Naive thymus-derived CD4-positive, alpha-beta T cell (primary cell): Measurements from ENCODE around the gene CRYM. TPM values are rescaled to one million over a fixed set of nuclear protein-coding genes. Genes with fewer than 3 reads are reported as not detected.

Experiments
- ATAC-seq: fragments of 150-1000 bp; cut with Tn5 transposase; 2 replicates; pipeline ENCODE4 v1.10.0; 2021; ENCODE audit warnings: mild to moderate bottlenecking, moderate library complexity
- CTCF ChIA-PET: fragments of 350-600 bp; sonication (Branson Sonifier 250); formaldehyde crosslinking; loops from one replicate; lab custom pipeline; 2021; ENCODE audit warnings: antibody characterized with exemption; lab: Charles Lee
- POLR2A ChIA-PET: fragments of 350-600 bp; sonication (Branson Sonifier 250); formaldehyde crosslinking; loops from one replicate; lab custom pipeline; 2021; ENCODE audit warnings: antibody characterized with exemption, inconsistent platforms; lab: Charles Lee
- DNase-seq, 9 donors: peaks; one replicate each; pipeline versions ENCODE4 v3.0.0 to v3.0.0-alpha.2; 2020 to 2022; ENCODE audit warnings: mixed read lengths in 1 of 9
- H3K27ac ChIP-seq: one replicate; pipeline ENCODE4 v1.7.0; 2013; ENCODE audit warnings: mild to moderate bottlenecking, low read depth, low read length, moderate library complexity
- H3K27me3 ChIP-seq, 2 donors: one replicate each; pipeline ENCODE4 v1.7.0; 2013; ENCODE audit warnings: low read length in 2 of 2, mild to moderate bottlenecking in 2 of 2, moderate library complexity in 2 of 2; ENCODE audit not compliant: control insufficient read depth in 2 of 2, insufficient read depth in 2 of 2
- H3K36me3 ChIP-seq, 3 experiments: 1 replicate in 2 of 3; 2 replicates in 1 of 3; pipeline ENCODE4 v1.7.0; 2013; ENCODE audit warnings: low read length in 3 of 3, mild to moderate bottlenecking in 3 of 3, moderate library complexity in 1 of 3; ENCODE audit not compliant: insufficient read depth in 3 of 3, control insufficient read depth in 2 of 3
- H3K4me1 ChIP-seq, 2 donors: one replicate each; pipeline ENCODE4 v1.7.0; 2013; ENCODE audit warnings: low read length in 2 of 2, mild to moderate bottlenecking in 2 of 2, moderate library complexity in 1 of 2; ENCODE audit not compliant: control insufficient read depth in 2 of 2, insufficient read depth in 2 of 2
- H3K4me3 ChIP-seq: 2 replicates; pipeline ENCODE4 v1.7.0; 2013; ENCODE audit warnings: mild to moderate bottlenecking, low read length
- H3K9me3 ChIP-seq, 3 experiments: 1 replicate in 2 of 3; 2 replicates in 1 of 3; pipeline ENCODE4 v1.7.0; 2013; ENCODE audit warnings: low read length in 3 of 3; ENCODE audit not compliant: control insufficient read depth in 2 of 3
- H3K27ac Mint-ChIP-seq, 9 donors: one replicate each; pipeline ENCODE4 v1.8.0; 2020 to 2022; ENCODE audit warnings: mixed read lengths in 9 of 9, mild to moderate bottlenecking in 8 of 9, moderate library complexity in 5 of 9, inconsistent platforms in 2 of 9
- H3K27me3 Mint-ChIP-seq, 5 donors: one replicate each; pipeline ENCODE4 v1.8.0; 2021 to 2022; ENCODE audit warnings: mixed read lengths in 5 of 5, mild to moderate bottlenecking in 1 of 5
- H3K36me3 Mint-ChIP-seq, 5 donors: one replicate each; pipeline ENCODE4 v1.8.0; 2020 to 2022; ENCODE audit warnings: mixed read lengths in 5 of 5, mild to moderate bottlenecking in 3 of 5, inconsistent platforms in 1 of 5
- H3K4me1 Mint-ChIP-seq, 7 donors: one replicate each; pipeline ENCODE4 v1.8.0; 2020 to 2022; ENCODE audit warnings: mixed read lengths in 7 of 7, mild to moderate bottlenecking in 3 of 7, inconsistent platforms in 1 of 7
- H3K4me3 Mint-ChIP-seq, 10 donors: one replicate each; pipeline ENCODE4 v1.8.0; 2020 to 2022; ENCODE audit warnings: mild to moderate bottlenecking in 10 of 10, mixed read lengths in 10 of 10, moderate library complexity in 6 of 10, inconsistent platforms in 2 of 10
- H3K9me3 Mint-ChIP-seq, 11 donors: one replicate each; pipeline ENCODE4 v1.8.0; 2020 to 2022; ENCODE audit warnings: mixed read lengths in 11 of 11, mild to moderate bottlenecking in 4 of 11, inconsistent platforms in 1 of 11, moderate library complexity in 1 of 11
- intact Hi-C, 2 donors: fragments of 100-400 bp; cut with micrococcal nuclease; formaldehyde crosslinking; loops; one replicate each; pipeline ENCODE4 v1.15.1; 2023
- polyA plus RNA-seq, 2 donors: library from polyadenylated mRNA; unstranded; fragments of 300-500 nt; fragmentation: Illumina TruSeq; gene quantifications; one replicate each; pipeline ENCODE4 v1.2.3, GENCODE V29; 2021
- total RNA-seq, 6 experiments: library from RNA in 5 of 6; stranded (reverse) in 5 of 6; gene quantifications; 1 replicate in 5 of 6; 2 replicates in 1 of 6; pipeline ENCODE4 v1.2.3 and lab custom pipeline; 2021 to 2026

CRYM gene
- total and polyA plus RNA-seq, 7 experiments from 2014 or later: 0.44 TPM; not detected in 6

GRCh38 chr16:21263640-21264570, 14.2 kb downstream of the CRYM start:
- no peaks in the 10 kb centered on the region for H3K4me1 Mint-ChIP-seq
- POLR2A ChIA-PET: no interaction called here
- no peaks in the 10 kb centered on the region for H3K36me3 Mint-ChIP-seq
- H3K27me3 Mint-ChIP-seq: peaks cover 0 to 11% (median 4%) of the 10 kb centered on the region in 5 donors
- H3K36me3 ChIP-seq: no peaks in the 10 kb centered on the region
- intact Hi-C loops: no loop called here
- H3K27ac ChIP-seq: no peak overlapping the region
- H3K27ac Mint-ChIP-seq: no peak overlapping the region
- no peaks in the 10 kb centered on the region for H3K4me1 ChIP-seq
- no peak overlapping the region for H3K4me3 ChIP-seq
- H3K9me3 Mint-ChIP-seq: no peaks in the 10 kb centered on the region
- CTCF ChIA-PET: no interaction called here
- ATAC-seq (no peak), DNase-seq (no peak)
- no peaks in the 10 kb centered on the region for H3K27me3 ChIP-seq
- H3K9me3 ChIP-seq: no peaks in the 10 kb centered on the region
- no peak overlapping the region for H3K4me3 Mint-ChIP-seq

GRCh38 chr16:21262779-21263639, 15.1 kb downstream of the CRYM start:
- no peaks in the 10 kb centered on the region for H3K27me3 ChIP-seq
- no peak overlapping the region for H3K4me3 Mint-ChIP-seq
- no peaks in the 10 kb centered on the region for H3K9me3 Mint-ChIP-seq
- H3K36me3 ChIP-seq: no peaks in the 10 kb centered on the region
- H3K36me3 Mint-ChIP-seq: no peaks in the 10 kb centered on the region
- H3K4me1 ChIP-seq: no peaks in the 10 kb centered on the region
- ChIA-PET POLR2A (no interaction called here), CTCF (no interaction called here)
- H3K4me3 ChIP-seq: no peak overlapping the region
- H3K27me3 Mint-ChIP-seq: peaks cover 0 to 11% (median 4%) of the 10 kb centered on the region in 5 donors
- no peak for ATAC-seq
- no peak overlapping the region for H3K27ac Mint-ChIP-seq
- no peaks in the 10 kb centered on the region for H3K9me3 ChIP-seq
- no peak for DNase-seq
- H3K27ac ChIP-seq: no peak overlapping the region
- no peaks in the 10 kb centered on the region for H3K4me1 Mint-ChIP-seq
- intact Hi-C loops: no loop called here

GRCh38 chr16:21260870-21261791, 17.0 kb downstream of the CRYM start:
- intact Hi-C loops: no loop called here
- CTCF ChIA-PET: no interaction called here

GRCh38 chr16:21257284-21257683, 20.8 kb downstream of the CRYM start:
- DNase-seq (no peak), ATAC-seq (no peak)
- POLR2A ChIA-PET: no interaction called here
- no peaks in the 10 kb centered on the region for H3K4me1 Mint-ChIP-seq
- intact Hi-C loops: no loop called here
- no peaks in the 10 kb centered on the region for H3K9me3 ChIP-seq
- no peaks in the 10 kb centered on the region for H3K9me3 Mint-ChIP-seq
- no peaks in the 10 kb centered on the region for H3K36me3 ChIP-seq
- H3K4me1 ChIP-seq: no peaks in the 10 kb centered on the region
- no peak overlapping the region for H3K27ac ChIP-seq
- no peak overlapping the region for H3K27ac Mint-ChIP-seq
- H3K4me3 ChIP-seq: no peak overlapping the region
- no peaks in the 10 kb centered on the region for H3K27me3 ChIP-seq
- no peaks in the 10 kb centered on the region for H3K36me3 Mint-ChIP-seq
- H3K4me3 Mint-ChIP-seq: no peak overlapping the region
- CTCF ChIA-PET: no interaction called here
- H3K27me3 Mint-ChIP-seq: peaks cover 4 to 26% (median 7%) of the 10 kb centered on the region in 5 donors

More at GRCh38 chr16:21260870-21261791, 17.0 kb downstream of the CRYM start:
- DNase-seq (no peak), ATAC-seq (no peak)
- H3K27me3 Mint-ChIP-seq: peaks cover 0 to 20% (median 4%) of the 10 kb centered on the region in 5 donors
- no peak overlapping the region for H3K27ac ChIP-seq
- no peaks in the 10 kb centered on the region for H3K4me1 ChIP-seq
- no peaks in the 10 kb centered on the region for H3K4me1 Mint-ChIP-seq
- no peaks in the 10 kb centered on the region for H3K36me3 Mint-ChIP-seq
- no peaks in the 10 kb centered on the region for H3K27me3 ChIP-seq
- H3K9me3 ChIP-seq: no peaks in the 10 kb centered on the region
- POLR2A ChIA-PET: no interaction called here
- H3K4me3 ChIP-seq: no peak overlapping the region
- no peak overlapping the region for H3K4me3 Mint-ChIP-seq
- no peaks in the 10 kb centered on the region for H3K36me3 ChIP-seq
- H3K27ac Mint-ChIP-seq: no peak overlapping the region
- no peaks in the 10 kb centered on the region for H3K9me3 Mint-ChIP-seq

GRCh38 chr16:21256636-21257035, 21.5 kb downstream of the CRYM start:
- no peaks in the 10 kb centered on the region for H3K27me3 ChIP-seq
- CTCF ChIA-PET: no interaction called here
- Mint-ChIP-seq H3K9me3 (no peaks in the 10 kb centered on the region), H3K4me1 (no peaks in the 10 kb centered on the region), H3K27ac (no peak overlapping the region), H3K27me3 (peaks cover 6 to 26% (median 7%) of the 10 kb centered on the region in 5 donors), H3K36me3 (no peaks in the 10 kb centered on the region), H3K4me3 (no peak overlapping the region)
- DNase-seq (no peak), ATAC-seq (no peak)
- no peak overlapping the region for H3K27ac ChIP-seq
- H3K4me1 ChIP-seq: no peaks in the 10 kb centered on the region
- H3K4me3 ChIP-seq: no peak overlapping the region
- no peaks in the 10 kb centered on the region for H3K9me3 ChIP-seq
- no peaks in the 10 kb centered on the region for H3K36me3 ChIP-seq
- POLR2A ChIA-PET: no interaction called here
- intact Hi-C loops: no loop called here

GRCh38 chr16:21253470-21253869, 24.6 kb downstream of the CRYM start:
- H3K27me3 Mint-ChIP-seq: peaks cover 14 to 41% (median 15%) of the 10 kb centered on the region in 5 donors
- CTCF ChIA-PET: no interaction called here
- no peak for ATAC-seq

More at GRCh38 chr16:21253470-21253869, 24.6 kb downstream of the CRYM start:
- Histone ChIP-seq H3K27me3 (no peaks in the 10 kb centered on the region), H3K4me1 (no peaks in the 10 kb centered on the region), H3K27ac (no peak overlapping the region), H3K4me3 (no peak overlapping the region), H3K36me3 (no peaks in the 10 kb centered on the region), H3K9me3 (no peaks in the 10 kb centered on the region)
- Mint-ChIP-seq H3K9me3 (no peaks in the 10 kb centered on the region), H3K27ac (no peak overlapping the region), H3K4me3 (no peak overlapping the region), H3K4me1 (no peaks in the 10 kb centered on the region), H3K36me3 (no peaks in the 10 kb centered on the region)
- POLR2A ChIA-PET: no interaction called here
- intact Hi-C loops: no loop called here
- DNase-seq: no peak
